ENCODE data around the gene C1QL2.

GRCh38 chr2:119134775-119135174 is 23.8 kb downstream of the C1QL2 start:
- TF ChIP-seq, protein P1, sequence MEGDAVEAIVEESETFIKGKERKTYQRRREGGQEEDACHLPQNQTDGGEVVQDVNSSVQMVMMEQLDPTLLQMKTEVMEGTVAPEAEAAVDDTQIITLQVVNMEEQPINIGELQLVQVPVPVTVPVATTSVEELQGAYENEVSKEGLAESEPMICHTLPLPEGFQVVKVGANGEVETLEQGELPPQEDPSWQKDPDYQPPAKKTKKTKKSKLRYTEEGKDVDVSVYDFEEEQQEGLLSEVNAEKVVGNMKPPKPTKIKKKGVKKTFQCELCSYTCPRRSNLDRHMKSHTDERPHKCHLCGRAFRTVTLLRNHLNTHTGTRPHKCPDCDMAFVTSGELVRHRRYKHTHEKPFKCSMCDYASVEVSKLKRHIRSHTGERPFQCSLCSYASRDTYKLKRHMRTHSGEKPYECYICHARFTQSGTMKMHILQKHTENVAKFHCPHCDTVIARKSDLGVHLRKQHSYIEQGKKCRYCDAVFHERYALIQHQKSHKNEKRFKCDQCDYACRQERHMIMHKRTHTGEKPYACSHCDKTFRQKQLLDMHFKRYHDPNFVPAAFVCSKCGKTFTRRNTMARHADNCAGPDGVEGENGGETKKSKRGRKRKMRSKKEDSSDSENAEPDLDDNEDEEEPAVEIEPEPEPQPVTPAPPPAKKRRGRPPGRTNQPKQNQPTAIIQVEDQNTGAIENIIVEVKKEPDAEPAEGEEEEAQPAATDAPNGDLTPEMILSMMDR (IDR thresholded peaks at IDR 0.05): no peak
- no peak for TF ChIP-seq POLR2A (IDR thresholded peaks at IDR 0.05)
